HepG2 (cell line): ENCODE measurements around the gene UGT1A4. TPM values are rescaled to one million over a fixed set of nuclear protein-coding genes. Genes with fewer than 3 reads are reported as not detected.

ENCODE experiments used
- ATAC-seq: fragments of 200-7000 bp; cut with Tn5 transposase; 3 replicates; pipeline ENCODE4 v1.9.1; 2020; ENCODE audit warnings: mild to moderate bottlenecking, moderate library complexity
- BruUV-seq: library from RNA; stranded (reverse); fragments of 400-500 nt; replicated peaks from 2 replicates; lab custom pipeline; 2021; lab: Mats Ljungman, UMichigan
- CTCF ChIA-PET: fragments of 300-600 bp; formaldehyde crosslinking; extraction: SDS; loops from one replicate; lab custom pipeline; 2021; ENCODE audit warnings: low total read pairs, inconsistent platforms, low intra/inter-chr PET ratio; lab: Yijun Ruan, JAX
- POLR2A ChIA-PET: fragments of 350-600 bp; sonication (Branson Sonifier 250); formaldehyde crosslinking; loops from one replicate; lab custom pipeline; 2020; ENCODE audit warnings: antibody characterized with exemption, inconsistent platforms; lab: Yijun Ruan, JAX
- DNase-seq: peaks from one replicate; pipeline ENCODE4 v3.0.0-alpha.2; 2015; ENCODE audit warnings: low spot score
- FAIRE-seq: peaks from 3 replicates; lab custom pipeline; 2011; peaks lifted over from hg19 to GRCh38; lab: Jason Lieb, UNC
- H2AFZ ChIP-seq: one replicate; pipeline ENCODE4 v1.6.1; 2011; ENCODE audit warnings: low read length, inconsistent platforms
- H3K27ac ChIP-seq: fragments of 300-600 bp; 3 replicates; pipeline ENCODE4 v1.8.0; 2011; ENCODE audit warnings: mixed run types, mild to moderate bottlenecking, mixed read lengths, low read length, inconsistent platforms; ENCODE audit not compliant: insufficient read depth; ENCODE audit errors: extremely low read length
- H3K27me3 ChIP-seq, 2 experiments: fragments of 200-600 bp in 1 of 2; 2 replicates in 1 of 2; 3 replicates in 1 of 2; pipeline versions ENCODE4 v1.6.0 to v1.8.0; 2011; ENCODE audit warnings: low read length in 2 of 2, mild to moderate bottlenecking in 2 of 2, moderate library complexity in 2 of 2, inconsistent platforms in 1 of 2; ENCODE audit not compliant: insufficient read depth in 2 of 2, control insufficient read depth in 1 of 2
- H3K36me3 ChIP-seq, 2 experiments: fragments of 200-600 bp in 1 of 2; replicated peaks in 1 of 2; 2 replicates in 1 of 2; 3 replicates in 1 of 2; pipeline versions ENCODE4 v1.5.1 to v1.8.0; 2011; ENCODE audit warnings: low read length in 2 of 2, inconsistent platforms in 1 of 2; ENCODE audit not compliant: insufficient read depth in 2 of 2, control insufficient read depth in 1 of 2
- H3K4me1 ChIP-seq: 2 replicates; pipeline ENCODE4 v1.5.1; 2012; ENCODE audit warnings: low read length, inconsistent platforms; ENCODE audit not compliant: insufficient read depth
- H3K4me2 ChIP-seq: 2 replicates; pipeline ENCODE4 v1.6.0; 2011; ENCODE audit warnings: low read depth, low read length, inconsistent platforms
- H3K4me3 ChIP-seq, 3 experiments: fragments of 200-600 bp in 1 of 3; sonication (generic), shearing (Covaris generic) in 1 of 3; replicated peaks in 1 of 3; 2 replicates each; pipeline ENCODE4 v1.5.1; 2011 to 2016; ENCODE audit warnings: low read length in 3 of 3, inconsistent platforms in 2 of 3, low read depth in 2 of 3, mild to moderate bottlenecking in 2 of 3, control low read depth in 1 of 3, mixed read lengths in 1 of 3; ENCODE audit not compliant: insufficient read depth in 1 of 3
- H3K79me2 ChIP-seq: one replicate; pipeline ENCODE4 v1.6.1; 2011; ENCODE audit warnings: low read length, inconsistent platforms; ENCODE audit not compliant: insufficient read depth
- H3K9ac ChIP-seq: 2 replicates; pipeline ENCODE4 v1.6.0; 2011; ENCODE audit warnings: mild to moderate bottlenecking, low read depth, low read length, inconsistent platforms; ENCODE audit not compliant: insufficient read depth
- H3K9me3 ChIP-seq: 2 replicates; pipeline ENCODE4 v1.5.1; 2012; ENCODE audit warnings: mild to moderate bottlenecking, low read length
- H4K20me1 ChIP-seq: 2 replicates; pipeline ENCODE4 v1.6.0; 2011; ENCODE audit warnings: inconsistent platforms, mild to moderate bottlenecking, low read length, moderate library complexity; ENCODE audit not compliant: insufficient read depth
- ETV5 ChIP-seq: IDR thresholded peaks from 2 replicates; pipeline ENCODE4 v1.6.1; 2018; ENCODE audit warnings: missing biosample characterization, missing genetic modification reagents, inconsistent platforms, borderline replicate concordance
- KAT7 ChIP-seq: IDR thresholded peaks from 2 replicates; pipeline ENCODE4 v1.6.1; 2018; ENCODE audit warnings: borderline replicate concordance, missing compliant biosample characterization
- KDM1A ChIP-seq: IDR thresholded peaks from 2 replicates; pipeline ENCODE4 v1.6.1; 2016; ENCODE audit warnings: missing compliant biosample characterization
- STAG1 ChIP-seq: sonication (generic); formaldehyde crosslinking; IDR thresholded peaks from 2 replicates; pipeline ENCODE4 v1.4.0; 2020; ENCODE audit warnings: missing genetic modification reagents
- ZNF225 ChIP-seq: sonication (generic); formaldehyde crosslinking; IDR thresholded peaks from 2 replicates; pipeline ENCODE4 v1.4.0; 2020; ENCODE audit warnings: mild to moderate bottlenecking, missing genetic modification reagents
- ZNF430 ChIP-seq: sonication (generic); formaldehyde crosslinking; IDR thresholded peaks from 2 replicates; pipeline ENCODE4 v1.9.0; 2021; ENCODE audit warnings: mild to moderate bottlenecking, missing genetic modification reagents
- ZNF607 ChIP-seq: sonication (generic); formaldehyde crosslinking; IDR thresholded peaks from 2 replicates; pipeline ENCODE4 v1.5.1; 2020; ENCODE audit warnings: missing genetic modification reagents, mild to moderate bottlenecking, borderline replicate concordance
- WGBS: methylation state at CpG from one replicate; pipeline ENCODE4 v1.1.6; 2017; ENCODE audit warnings: low lambda C conversion rate; 5-methylcytosine and 5-hydroxymethylcytosine counted together
- in situ Hi-C: cut with HindIII; loops from 2 replicates; pipeline ENCODE4 v1.10.0; 2017; ENCODE audit warnings: low pct_unique_long_range_greater_than_20kb; ENCODE audit not compliant: extremely low pct_ligation_motif_present
- intact Hi-C: fragments of 100-400 bp; cut with micrococcal nuclease; formaldehyde crosslinking; loops from one replicate; pipeline ENCODE4 v1.10.0; 2022; ENCODE audit not compliant: unreplicated experiment
- polyA plus RNA-seq, 8 experiments: library from polyadenylated mRNA; depleted of rRNA in 3 of 8; stranded (reverse) in 7 of 8; unstranded in 1 of 8; fragments of >200 nt; fragmentation: Illumina TruSeq in 4 of 8; extraction: Trizol in 4 of 8; gene quantifications; 2 replicates each; pipeline versions ENCODE4 v1.2.1 to v1.2.3, GENCODE V29; 2011 to 2016; ENCODE audit warnings: low read depth in 4 of 8, missing spikeins in 1 of 8, mixed read lengths in 1 of 8; ENCODE audit not compliant: insufficient read depth in 1 of 8
- total RNA-seq, 5 experiments: library from RNA; depleted of rRNA; stranded (reverse); fragments of >200 nt; fragmentation: Illumina TruSeq; extraction: Trizol; gene quantifications; 2 replicates each; pipeline ENCODE4 v1.2.3, GENCODE V29; 2016; ENCODE audit warnings: low read depth in 1 of 5
- TF ChIP-seq, protein P1 (sequence below): sonication (generic); formaldehyde crosslinking; IDR thresholded peaks from 2 replicates; pipeline ENCODE4 v1.4.0; 2020; ENCODE audit warnings: mild to moderate bottlenecking, low read depth, missing genetic modification reagents
- TF ChIP-seq, protein P2 (sequence below): IDR thresholded peaks from 2 replicates; pipeline ENCODE4 v1.6.1; 2018; ENCODE audit warnings: missing genetic modification reagents, mild to moderate bottlenecking, missing compliant biosample characterization
- TF ChIP-seq, protein P3 (sequence below): sonication (generic); formaldehyde crosslinking; IDR thresholded peaks from 2 replicates; pipeline ENCODE4 v1.4.0; 2020; ENCODE audit warnings: missing genetic modification reagents, borderline replicate concordance
- TF ChIP-seq, protein P4 (sequence below): sonication (generic); formaldehyde crosslinking; conservative IDR thresholded peaks from 2 replicates; pipeline ENCODE4 v1.4.0; 2020; ENCODE audit warnings: missing genetic modification reagents
- TF ChIP-seq, protein P5 (sequence below), 2 experiments: fragments of 450-650 bp in 1 of 2; sonication (generic) in 1 of 2; formaldehyde crosslinking; IDR thresholded peaks; 2 replicates each; pipeline versions ENCODE4 v1.5.0 to v1.8.0; 2020 to 2022; ENCODE audit warnings: mild to moderate bottlenecking in 1 of 2, missing genetic modification reagents in 1 of 2

Gene UGT1A4
- total and polyA plus RNA-seq, 2 of the 13 experiments (the other 11 are each of a cell fraction or from before 2014, with no cell fraction given): not detected

DNA sequence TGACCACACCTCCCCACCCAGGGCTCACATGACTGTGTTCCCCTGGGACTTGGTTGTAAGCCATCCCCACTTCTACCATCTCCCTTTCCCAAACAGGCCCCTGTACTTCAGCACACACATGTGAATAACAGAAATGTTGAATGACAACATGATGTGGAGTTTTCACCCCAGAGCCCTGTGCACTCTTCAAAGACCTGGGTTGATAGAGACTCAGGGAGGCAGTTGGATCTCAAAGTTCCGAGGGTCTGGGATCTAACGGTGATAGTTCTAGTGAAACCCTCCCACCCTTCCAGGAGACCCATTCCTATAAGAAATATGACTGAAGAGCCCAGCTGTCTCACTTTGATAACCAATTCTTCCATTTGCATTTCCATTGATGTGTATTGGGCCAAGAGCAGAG lies 59.5 kb downstream of the UGT1A4 start, which contains the start of gene MROH2A (continued):
- TF ChIP-seq, protein P1, sequence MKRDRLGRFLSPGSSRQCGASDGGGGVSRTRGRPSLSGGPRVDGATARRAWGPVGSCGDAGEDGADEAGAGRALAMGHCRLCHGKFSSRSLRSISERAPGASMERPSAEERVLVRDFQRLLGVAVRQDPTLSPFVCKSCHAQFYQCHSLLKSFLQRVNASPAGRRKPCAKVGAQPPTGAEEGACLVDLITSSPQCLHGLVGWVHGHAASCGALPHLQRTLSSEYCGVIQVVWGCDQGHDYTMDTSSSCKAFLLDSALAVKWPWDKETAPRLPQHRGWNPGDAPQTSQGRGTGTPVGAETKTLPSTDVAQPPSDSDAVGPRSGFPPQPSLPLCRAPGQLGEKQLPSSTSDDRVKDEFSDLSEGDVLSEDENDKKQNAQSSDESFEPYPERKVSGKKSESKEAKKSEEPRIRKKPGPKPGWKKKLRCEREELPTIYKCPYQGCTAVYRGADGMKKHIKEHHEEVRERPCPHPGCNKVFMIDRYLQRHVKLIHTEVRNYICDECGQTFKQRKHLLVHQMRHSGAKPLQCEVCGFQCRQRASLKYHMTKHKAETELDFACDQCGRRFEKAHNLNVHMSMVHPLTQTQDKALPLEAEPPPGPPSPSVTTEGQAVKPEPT (CRISPR knock-in tag): no peak
- TF ChIP-seq STAG1 (CRISPR knock-in tag) (no peak), ETV5 (CRISPR knock-in tag) (no peak), KDM1A (CRISPR knock-in tag) (no peak)

DNA sequence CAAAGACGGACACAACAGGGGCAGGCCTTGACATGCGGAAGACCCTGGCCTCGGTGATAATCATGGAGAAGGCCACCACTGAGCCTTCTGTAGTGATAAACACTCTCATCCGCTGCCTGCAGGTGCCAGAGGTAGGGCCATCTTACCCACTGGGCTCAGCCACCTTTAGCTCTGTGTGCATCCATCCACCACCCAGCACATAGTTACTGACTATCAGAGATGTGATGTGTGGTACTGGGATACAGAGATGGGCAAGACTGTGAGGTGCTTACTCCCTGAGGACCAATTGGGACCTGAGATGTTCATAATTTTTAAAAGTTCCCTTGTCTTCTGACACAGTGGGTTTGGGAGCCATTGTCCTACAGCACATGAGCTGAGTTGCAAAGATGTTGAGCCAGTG lies 61.2 kb downstream of the UGT1A4 start:
- no peak for DNase-seq
- H3K4me1 ChIP-seq: no peaks in the 10 kb centered on the region
- H3K79me2 ChIP-seq: no peaks in the 10 kb centered on the region
- no peak overlapping the region for H3K4me3 ChIP-seq
- no peak overlapping the region for H2AFZ ChIP-seq
- in situ Hi-C loops (no loop called here), intact Hi-C loops (no loop called here)
- no peak for FAIRE-seq
- H3K4me2 ChIP-seq: no peak overlapping the region
- H3K27me3 ChIP-seq: peaks cover 3 to 53% of the 10 kb centered on the region in 2 experiments; a peak in 4 of 5 replicates
- no peak overlapping the region for H3K9ac ChIP-seq
- no peak overlapping the region for H3K27ac ChIP-seq
- ChIA-PET POLR2A (no interaction called here), CTCF (no interaction called here)
- H3K9me3 ChIP-seq: peaks cover 5% of the 10 kb centered on the region; the same call in 1 of the 2 replicates
- no peak for ATAC-seq
- 53% methylated on average over 4 of the region's 4 CpGs for WGBS
- no peaks in the 10 kb centered on the region for H4K20me1 ChIP-seq
- no peaks in the 10 kb centered on the region for H3K36me3 ChIP-seq
- BruUV-seq: no TSS peak
- no peak for TF ChIP-seq ZNF430 (CRISPR knock-in tag)
- TF ChIP-seq, protein P2, sequence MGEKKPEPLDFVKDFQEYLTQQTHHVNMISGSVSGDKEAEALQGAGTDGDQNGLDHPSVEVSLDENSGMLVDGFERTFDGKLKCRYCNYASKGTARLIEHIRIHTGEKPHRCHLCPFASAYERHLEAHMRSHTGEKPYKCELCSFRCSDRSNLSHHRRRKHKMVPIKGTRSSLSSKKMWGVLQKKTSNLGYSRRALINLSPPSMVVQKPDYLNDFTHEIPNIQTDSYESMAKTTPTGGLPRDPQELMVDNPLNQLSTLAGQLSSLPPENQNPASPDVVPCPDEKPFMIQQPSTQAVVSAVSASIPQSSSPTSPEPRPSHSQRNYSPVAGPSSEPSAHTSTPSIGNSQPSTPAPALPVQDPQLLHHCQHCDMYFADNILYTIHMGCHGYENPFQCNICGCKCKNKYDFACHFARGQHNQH (CRISPR knock-in tag): no peak
- TF ChIP-seq, protein P3, sequence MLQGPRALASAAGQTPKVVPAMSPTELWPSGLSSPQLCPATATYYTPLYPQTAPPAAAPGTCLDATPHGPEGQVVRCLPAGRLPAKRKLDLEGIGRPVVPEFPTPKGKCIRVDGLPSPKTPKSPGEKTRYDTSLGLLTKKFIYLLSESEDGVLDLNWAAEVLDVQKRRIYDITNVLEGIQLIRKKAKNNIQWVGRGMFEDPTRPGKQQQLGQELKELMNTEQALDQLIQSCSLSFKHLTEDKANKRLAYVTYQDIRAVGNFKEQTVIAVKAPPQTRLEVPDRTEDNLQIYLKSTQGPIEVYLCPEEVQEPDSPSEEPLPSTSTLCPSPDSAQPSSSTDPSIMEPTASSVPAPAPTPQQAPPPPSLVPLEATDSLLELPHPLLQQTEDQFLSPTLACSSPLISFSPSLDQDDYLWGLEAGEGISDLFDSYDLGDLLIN (CRISPR knock-in tag): no peak
- TF ChIP-seq, protein P4, sequence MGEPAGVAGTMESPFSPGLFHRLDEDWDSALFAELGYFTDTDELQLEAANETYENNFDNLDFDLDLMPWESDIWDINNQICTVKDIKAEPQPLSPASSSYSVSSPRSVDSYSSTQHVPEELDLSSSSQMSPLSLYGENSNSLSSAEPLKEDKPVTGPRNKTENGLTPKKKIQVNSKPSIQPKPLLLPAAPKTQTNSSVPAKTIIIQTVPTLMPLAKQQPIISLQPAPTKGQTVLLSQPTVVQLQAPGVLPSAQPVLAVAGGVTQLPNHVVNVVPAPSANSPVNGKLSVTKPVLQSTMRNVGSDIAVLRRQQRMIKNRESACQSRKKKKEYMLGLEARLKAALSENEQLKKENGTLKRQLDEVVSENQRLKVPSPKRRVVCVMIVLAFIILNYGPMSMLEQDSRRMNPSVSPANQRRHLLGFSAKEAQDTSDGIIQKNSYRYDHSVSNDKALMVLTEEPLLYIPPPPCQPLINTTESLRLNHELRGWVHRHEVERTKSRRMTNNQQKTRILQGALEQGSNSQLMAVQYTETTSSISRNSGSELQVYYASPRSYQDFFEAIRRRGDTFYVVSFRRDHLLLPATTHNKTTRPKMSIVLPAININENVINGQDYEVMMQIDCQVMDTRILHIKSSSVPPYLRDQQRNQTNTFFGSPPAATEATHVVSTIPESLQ: no peak
- TF ChIP-seq, protein P5, sequence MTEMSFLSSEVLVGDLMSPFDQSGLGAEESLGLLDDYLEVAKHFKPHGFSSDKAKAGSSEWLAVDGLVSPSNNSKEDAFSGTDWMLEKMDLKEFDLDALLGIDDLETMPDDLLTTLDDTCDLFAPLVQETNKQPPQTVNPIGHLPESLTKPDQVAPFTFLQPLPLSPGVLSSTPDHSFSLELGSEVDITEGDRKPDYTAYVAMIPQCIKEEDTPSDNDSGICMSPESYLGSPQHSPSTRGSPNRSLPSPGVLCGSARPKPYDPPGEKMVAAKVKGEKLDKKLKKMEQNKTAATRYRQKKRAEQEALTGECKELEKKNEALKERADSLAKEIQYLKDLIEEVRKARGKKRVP (CRISPR knock-in tag; IDR thresholded peaks at IDR 0.05): no peak
- no peak for TF ChIP-seq ZNF225 (CRISPR knock-in tag)
- no peak for TF ChIP-seq ZNF607 (CRISPR knock-in tag)
- no peak for TF ChIP-seq KAT7 (CRISPR knock-in tag)
